Right lobe of liver (tissue), 4 donors: ENCODE measurements around the gene LRRC37B.
"Not testable (repeated sequence)": the region's sequence is repeated elsewhere in the genome, so short reads cannot be mapped to it uniquely, and the experiment has no call there.

ENCODE experiments used
- CTCF ChIP-seq, 4 donors: fragments of 200-600 bp in 3 of 4; fragments of 450-650 bp in 1 of 4; IDR thresholded peaks; one replicate each; pipeline versions ENCODE4 v1.5.1 to v1.8.0; 2016 to 2022; ENCODE audit warnings: antibody characterized with exemption in 4 of 4, mild to moderate bottlenecking in 2 of 4
- POLR2A ChIP-seq: fragments of 450-650 bp; IDR thresholded peaks from one replicate; pipeline ENCODE4 v1.6.1; 2017; ENCODE audit warnings: antibody characterized with exemption, mild to moderate bottlenecking
- donor health status: DM: no; HTN: no; CAD: no.
- donor health status: DM: no; HTN: no; CAD: no.
- donor health status: DM: no; HTN: yes; CAD: no.

- TF ChIP-seq CTCF (IDR thresholded peaks at IDR 0.05); POLR2A: not testable (repeated sequence)
These were observed 84.9 kb downstream of the LRRC37B start for GRCh38 chr17:32092062-32092461.
